Heart left ventricle (tissue), 16 donors: ENCODE data around the gene TBX1. TPM values are rescaled to one million over a fixed set of nuclear protein-coding genes. Genes with fewer than 3 reads are reported as not detected.
A peak's percentile ranks its signal among the peaks of the same experiment; 100 is the strongest.

Experiments used
- ATAC-seq, 4 donors: fragments of 200-7000 bp; cut with Tn5 transposase; one replicate each; pipeline ENCODE4 v1.9.1; 2020 to 2022; ENCODE audit warnings: moderate library complexity in 4 of 4, mild to moderate bottlenecking in 3 of 4, moderate number of reproducible peaks in 1 of 4
- DNase-seq, 5 donors: peaks; one replicate each; pipeline ENCODE4 v3.0.0-alpha.2; 2020
- H3K27ac ChIP-seq, 12 donors: fragments of 200-600 bp; sonication (generic) in 4 of 12; one replicate each; pipeline versions ENCODE4 v1.5.0 to v1.8.0; 2016 to 2022; ENCODE audit warnings: mild to moderate bottlenecking in 2 of 12
- H3K27me3 ChIP-seq, 9 donors: fragments of 200-600 bp; sonication (generic) in 2 of 9; one replicate each; pipeline versions ENCODE4 v1.5.1 to v1.8.0; 2016 to 2022; ENCODE audit warnings: mild to moderate bottlenecking in 3 of 9
- H3K36me3 ChIP-seq, 9 donors: fragments of 200-600 bp; sonication (generic) in 2 of 9; one replicate each; pipeline versions ENCODE4 v1.5.0 to v1.8.0; 2018 to 2022; ENCODE audit warnings: mild to moderate bottlenecking in 2 of 9
- H3K4me1 ChIP-seq, 12 donors: fragments of 200-600 bp; sonication (generic) in 4 of 12; one replicate each; pipeline versions ENCODE4 v1.5.0 to v1.8.0; 2016 to 2022; ENCODE audit warnings: mild to moderate bottlenecking in 3 of 12
- H3K4me3 ChIP-seq, 12 donors: fragments of 200-600 bp; sonication (generic) in 4 of 12; one replicate each; pipeline versions ENCODE4 v1.5.0 to v1.8.0; 2017 to 2022; ENCODE audit warnings: mild to moderate bottlenecking in 9 of 12, moderate library complexity in 4 of 12
- H3K9me3 ChIP-seq, 12 donors: fragments of 200-600 bp; sonication (generic) in 4 of 12; one replicate each; pipeline versions ENCODE4 v1.5.0 to v1.8.0; 2016 to 2022; ENCODE audit warnings: mild to moderate bottlenecking in 1 of 12
- CTCF ChIP-seq, 12 donors: fragments of 200-600 bp; sonication (generic) in 4 of 12; IDR thresholded peaks; one replicate each; pipeline versions ENCODE4 v1.5.0 to v1.8.0; 2018 to 2022; ENCODE audit warnings: antibody characterized with exemption in 12 of 12, mild to moderate bottlenecking in 5 of 12
- POLR2A ChIP-seq, 2 donors: fragments of 450-650 bp; IDR thresholded peaks; one replicate each; pipeline ENCODE4 v1.6.1; 2017; ENCODE audit warnings: antibody characterized with exemption in 2 of 2, mild to moderate bottlenecking in 2 of 2, moderate library complexity in 2 of 2
- WGBS, 4 donors: extraction: QIAGEN DNeasy Blood & Tissue Kit in 2 of 4; methylation state at CpG; one replicate each; pipeline versions ENCODE4 v1.1.5 to v1.1.7; 2013 to 2018; 5-methylcytosine and 5-hydroxymethylcytosine counted together
- intact Hi-C, 10 donors: fragments of 100-400 bp; cut with DNase I; formaldehyde crosslinking; loops; one replicate each; pipeline versions ENCODE4 v1.11.1 to v1.14.2; 2022
- polyA plus RNA-seq, 2 donors: library from polyadenylated mRNA; stranded (reverse); fragments of 200-250 nt; gene quantifications; one replicate each; pipeline ENCODE4 v1.2.3, GENCODE V29; 2013
- total RNA-seq, 9 donors: library from RNA; depleted of rRNA in 2 of 9; stranded (reverse); fragments of >200 nt in 2 of 9; fragmentation: NEBNext Ultra II Directional in 3 of 9; extraction: Animal tissue kit (Norgen Biotek cat#: 25700) in 3 of 9; gene quantifications; one replicate each; pipeline versions ENCODE4 v1.1.0 to v1.2.4, GENCODE V29; 2016 to 2023
- donor health status: ischemic (EF 13 %, LVEDD 7.1; RV severe dilation, severe dysfunction).
- donor health status: healthy with polysubstance abuse.
- donor health status: DM: no; HTN: yes; CAD: no.
- donor health status: DM: no; HTN: no; CAD: no.
- donor health status: ischemic (EF 25% LVEDD 6.9; RV normal size, moderate dysfunction).
- donor health status: ischemic (EF 25% LVEDD 5.7; RV mildly dilated, moderate dysfunction).
- donor health status: healthy.
- donor health status: DM: yes; HTN: yes; CAD: no.
- donor health status: ischemic (EF 35%, LVEDD 5.7; RV mildly dilated, moderate dysfunction).
- donor health status: nonischemic (EF 11% LVEDD 7.7; RV severe dilation, severe dysfunction).
- donor health status: DM: yes; HTN: yes; CAD: no.
- donor health status: PGD.
- donor health status: ischemic (EF 29% LVEDD 5.4; RV normal size, mild dysfunction).
- donor health status: nonischemic (EF 23%, LVEDD 6.1; RV moderate dilation, normal function).

Gene TBX1
- total and polyA plus RNA-seq, 11 donors: 0.11 to 3.1 (median 0.97) TPM; not detected in 1

GRCh38 chr22:19786959-19787848 lies 26.6 kb downstream of the TBX1 start:
- no peak for TF ChIP-seq POLR2A (IDR thresholded peaks at IDR 0.05)
- no peak for TF ChIP-seq CTCF (IDR thresholded peaks at IDR 0.05)
- H3K36me3 ChIP-seq: peaks cover 0 to 8% (median 0%) of the 10 kb centered on the region in 9 donors
- H3K27me3 ChIP-seq: peaks cover 0 to 11% (median 0%) of the 10 kb centered on the region in 9 donors
- no peak overlapping the region for H3K27ac ChIP-seq
- no peaks in the 10 kb centered on the region for H3K4me1 ChIP-seq
- ATAC-seq (no peak), DNase-seq (peak in 1 of 5 donors; percentile 20)
- H3K4me3 ChIP-seq: no peak overlapping the region
- H3K9me3 ChIP-seq: peaks cover 0 to 14% (median 0%) of the 10 kb centered on the region in 12 donors
- WGBS, 4 donors: 91 to 96% (median 93%) methylated on average over 27 to 28 of the region's 28 CpGs
- intact Hi-C loops: no loop called here

DNA sequence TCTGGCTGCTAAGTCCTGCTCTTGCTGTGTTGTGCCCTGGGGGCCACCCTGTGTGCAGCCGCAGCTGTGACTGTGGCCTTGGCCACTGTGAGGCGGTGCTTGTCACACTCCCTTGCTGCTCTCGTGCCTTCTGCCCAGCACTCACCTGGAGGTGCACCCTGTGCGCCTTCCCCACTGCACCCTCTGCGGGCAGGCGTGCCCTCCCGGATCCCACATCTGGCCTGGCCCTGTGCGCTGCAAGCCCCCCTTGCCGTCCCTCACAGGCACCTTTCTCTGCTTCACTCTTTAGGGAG lies 27.2 kb downstream of the TBX1 start:
- peaks cover 0 to 8% (median 0%) of the 10 kb centered on the region in 9 donors for H3K36me3 ChIP-seq
- intact Hi-C loops: no loop called here
- no peak for TF ChIP-seq CTCF (IDR thresholded peaks at IDR 0.05)
- no peak for TF ChIP-seq POLR2A (IDR thresholded peaks at IDR 0.05)
- DNase-seq: no peak
- peaks cover 0 to 11% (median 0%) of the 10 kb centered on the region in 9 donors for H3K27me3 ChIP-seq
- 78 to 97% (median 95%) methylated on average over 2 to 9 of the region's 9 CpGs for WGBS, 4 donors
- H3K27ac ChIP-seq: no peak overlapping the region
- H3K9me3 ChIP-seq: peaks cover 0 to 16% (median 0%) of the 10 kb centered on the region in 12 donors
- no peak for ATAC-seq
- no peak overlapping the region for H3K4me3 ChIP-seq
- no peaks in the 10 kb centered on the region for H3K4me1 ChIP-seq

GRCh38 chr22:19788661-19789225 lies 28.2 kb downstream of the TBX1 start:
- peak in 1 of 5 donors; percentile 61 for DNase-seq
- WGBS, 4 donors: 95 to 97% (median 97%) methylated on average over 19 to 34 of the region's 34 CpGs
- Histone ChIP-seq H3K27ac (no peak overlapping the region), H3K36me3 (peaks cover 0 to 8% (median 0%) of the 10 kb centered on the region in 9 donors), H3K4me3 (no peak overlapping the region), H3K9me3 (peaks cover 0 to 25% (median 0%) of the 10 kb centered on the region in 12 donors), H3K4me1 (no peaks in the 10 kb centered on the region), H3K27me3 (peaks cover 0 to 2% (median 0%) of the 10 kb centered on the region in 9 donors)
- TF ChIP-seq POLR2A (IDR thresholded peaks at IDR 0.05) (no peak), CTCF (IDR thresholded peaks at IDR 0.05) (no peak)
- no peak for ATAC-seq
- intact Hi-C loops: no loop called here

DNA sequence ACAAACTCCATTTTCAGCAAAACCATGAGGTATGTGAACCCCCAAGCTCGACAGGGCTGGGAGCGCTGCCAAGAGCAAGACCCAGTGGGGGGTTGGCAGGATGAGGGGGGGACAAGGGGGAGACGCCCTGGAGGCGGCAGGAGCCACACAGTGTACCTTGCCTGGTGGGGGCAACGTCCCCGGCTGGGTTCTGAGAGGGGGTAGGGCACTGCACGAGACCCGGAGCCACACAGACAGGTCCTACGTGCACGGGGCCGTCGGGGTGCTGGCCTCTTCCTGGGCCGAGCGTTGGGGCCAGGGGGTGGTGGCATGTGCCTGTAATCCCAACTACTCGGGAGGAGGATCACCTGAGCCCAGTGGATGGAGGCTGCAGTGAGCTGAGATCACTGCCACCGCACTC lies 28.8 kb downstream of the TBX1 start:
- H3K27ac ChIP-seq: no peak overlapping the region
- H3K36me3 ChIP-seq: peaks cover 0 to 8% (median 0%) of the 10 kb centered on the region in 9 donors
- H3K27me3 ChIP-seq: no peaks in the 10 kb centered on the region
- ATAC-seq (no peak), DNase-seq (no peak)
- TF ChIP-seq CTCF (IDR thresholded peaks at IDR 0.05) (no peak), POLR2A (IDR thresholded peaks at IDR 0.05) (no peak)
- H3K4me3 ChIP-seq: no peak overlapping the region
- 93 to 97% (median 94%) methylated on average over 10 to 16 of the region's 16 CpGs for WGBS, 4 donors
- H3K4me1 ChIP-seq: no peaks in the 10 kb centered on the region
- H3K9me3 ChIP-seq: peaks cover 0 to 30% (median 0%) of the 10 kb centered on the region in 12 donors
- intact Hi-C loops: no loop called here
